Measurements from ENCODE around the gene ATP5F1D.

ATP5F1D gene

GRCh38 chr19:1274081-1274851 lies 32.7 kb downstream of the ATP5F1D start:
- Histone ChIP-seq H3K4me1 (ENCODE audit: low read depth, poor library complexity, severe bottlenecking) (peaks cover 22% of the 10 kb centered on the region), H3K36me3 (ENCODE audit: insufficient read depth) (peaks cover 25% of the 10 kb centered on the region; the same call in 1 of the 2 replicates), H3K79me2 (ENCODE audit: insufficient read depth, low read depth) (peaks cover 49% of the 10 kb centered on the region), H3K4me3 (IDR thresholded peaks at IDR 0.05; ENCODE audit: insufficient read depth, low read depth, low read length) (no peak overlapping the region), H3K4me2 (peak overlapping the region; percentile 36; the same call in 1 of the 2 replicates), H2AFZ (ENCODE audit: low read depth) (no peak overlapping the region), H3K27me3 (ENCODE audit: insufficient read depth, low read depth) (no peaks in the 10 kb centered on the region), H3K9ac (no peak overlapping the region), H3K27ac (no peak overlapping the region), H4K20me1 (ENCODE audit: insufficient read depth) (no peaks in the 10 kb centered on the region)
- TF ChIP-seq, protein P1, sequence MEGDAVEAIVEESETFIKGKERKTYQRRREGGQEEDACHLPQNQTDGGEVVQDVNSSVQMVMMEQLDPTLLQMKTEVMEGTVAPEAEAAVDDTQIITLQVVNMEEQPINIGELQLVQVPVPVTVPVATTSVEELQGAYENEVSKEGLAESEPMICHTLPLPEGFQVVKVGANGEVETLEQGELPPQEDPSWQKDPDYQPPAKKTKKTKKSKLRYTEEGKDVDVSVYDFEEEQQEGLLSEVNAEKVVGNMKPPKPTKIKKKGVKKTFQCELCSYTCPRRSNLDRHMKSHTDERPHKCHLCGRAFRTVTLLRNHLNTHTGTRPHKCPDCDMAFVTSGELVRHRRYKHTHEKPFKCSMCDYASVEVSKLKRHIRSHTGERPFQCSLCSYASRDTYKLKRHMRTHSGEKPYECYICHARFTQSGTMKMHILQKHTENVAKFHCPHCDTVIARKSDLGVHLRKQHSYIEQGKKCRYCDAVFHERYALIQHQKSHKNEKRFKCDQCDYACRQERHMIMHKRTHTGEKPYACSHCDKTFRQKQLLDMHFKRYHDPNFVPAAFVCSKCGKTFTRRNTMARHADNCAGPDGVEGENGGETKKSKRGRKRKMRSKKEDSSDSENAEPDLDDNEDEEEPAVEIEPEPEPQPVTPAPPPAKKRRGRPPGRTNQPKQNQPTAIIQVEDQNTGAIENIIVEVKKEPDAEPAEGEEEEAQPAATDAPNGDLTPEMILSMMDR (conservative IDR thresholded peaks at IDR 0.05; ENCODE audit: low read depth, low read length), result no peak

GRCh38 chr19:1274852-1275259 lies 33.3 kb downstream of the ATP5F1D start:
- Histone ChIP-seq H4K20me1 (ENCODE audit: insufficient read depth) (no peaks in the 10 kb centered on the region), H3K4me3 (IDR thresholded peaks at IDR 0.05; ENCODE audit: insufficient read depth, low read depth, low read length) (no peak overlapping the region), H3K27me3 (ENCODE audit: insufficient read depth, low read depth) (no peaks in the 10 kb centered on the region), H3K4me1 (ENCODE audit: low read depth, poor library complexity, severe bottlenecking) (peaks cover 22% of the 10 kb centered on the region), H2AFZ (ENCODE audit: low read depth) (no peak overlapping the region), H3K36me3 (ENCODE audit: insufficient read depth) (peaks cover 25% of the 10 kb centered on the region; the same call in 1 of the 2 replicates), H3K4me2 (peak overlapping the region; percentile 36), H3K79me2 (ENCODE audit: insufficient read depth, low read depth) (peaks cover 45% of the 10 kb centered on the region), H3K9ac (no peak overlapping the region), H3K27ac (peak overlapping the region; percentile 94)
- TF ChIP-seq, protein P1 (conservative IDR thresholded peaks at IDR 0.05; ENCODE audit: low read depth, low read length), result no peak

GRCh38 chr19:1275260-1275975 lies 33.9 kb downstream of the ATP5F1D start, which contains the start of gene FAM174C:
FAM174C (plus strand) TSS chr19:1275530; CDS start chr19:1275550, 20 bp downstream.
- H3K27me3 ChIP-seq (ENCODE audit: insufficient read depth, low read depth), result no peaks in the 10 kb centered on the region
- H3K27ac ChIP-seq, result peak within 1 kb of the TSS; percentile 94
- H3K36me3 ChIP-seq (ENCODE audit: insufficient read depth), result peaks cover 25% of the 10 kb centered on the region; the same call in 1 of the 2 replicates
- no peaks in the 10 kb centered on the region for H4K20me1 ChIP-seq (ENCODE audit: insufficient read depth)
- H2AFZ ChIP-seq (ENCODE audit: low read depth), result no peak within 1 kb of the TSS
- H3K79me2 ChIP-seq (ENCODE audit: insufficient read depth, low read depth), result peaks cover 40% of the 10 kb centered on the region
- H3K4me2 ChIP-seq, result peak within 1 kb of the TSS; percentile 100
- peak within 1 kb of the TSS; percentile 86 for H3K9ac ChIP-seq
- TF ChIP-seq, protein P1 (conservative IDR thresholded peaks at IDR 0.05; ENCODE audit: low read depth, low read length), result no peak
- H3K4me1 ChIP-seq (ENCODE audit: low read depth, poor library complexity, severe bottlenecking), result peaks cover 20% of the 10 kb centered on the region
- no peak within 1 kb of the TSS for H3K4me3 ChIP-seq (IDR thresholded peaks at IDR 0.05; ENCODE audit: insufficient read depth, low read depth, low read length)

GRCh38 chr19:1275976-1276627 lies 34.6 kb downstream of the ATP5F1D start:
- Histone ChIP-seq H3K27me3 (ENCODE audit: insufficient read depth, low read depth) (no peaks in the 10 kb centered on the region), H3K4me1 (ENCODE audit: low read depth, poor library complexity, severe bottlenecking) (peaks cover 13% of the 10 kb centered on the region), H3K27ac (peak overlapping the region; percentile 94), H3K79me2 (ENCODE audit: insufficient read depth, low read depth) (peaks cover 33% of the 10 kb centered on the region; the same call in 1 of the 2 replicates), H3K9ac (peak overlapping the region; percentile 86), H3K36me3 (ENCODE audit: insufficient read depth) (peaks cover 25% of the 10 kb centered on the region; the same call in 1 of the 2 replicates), H3K4me3 (IDR thresholded peaks at IDR 0.05; ENCODE audit: insufficient read depth, low read depth, low read length) (no peak overlapping the region), H3K4me2 (peak overlapping the region; percentile 100), H2AFZ (ENCODE audit: low read depth) (no peak overlapping the region), H4K20me1 (ENCODE audit: insufficient read depth) (no peaks in the 10 kb centered on the region)
- TF ChIP-seq, protein P1 (conservative IDR thresholded peaks at IDR 0.05; ENCODE audit: low read depth, low read length), result no peak
